Peyer's patch (tissue), 4 donors: ENCODE results near the gene ARHGEF19. TPM values are rescaled to one million over a fixed set of nuclear protein-coding genes. Genes with fewer than 3 reads are reported as not detected.

Source experiments
- DNase-seq, 3 donors: peaks; one replicate each; pipeline ENCODE4 v3.0.0-alpha.2; 2017 to 2019
- H3K27ac ChIP-seq, 4 donors: fragments of 200-600 bp; sonication (generic); one replicate each; pipeline ENCODE4 v1.5.1; 2016 to 2019
- H3K27me3 ChIP-seq, 2 donors: fragments of 200-600 bp; sonication (generic); one replicate each; pipeline ENCODE4 v1.5.1; 2019
- H3K36me3 ChIP-seq, 3 donors: fragments of 200-600 bp; sonication (generic); one replicate each; pipeline ENCODE4 v1.5.1; 2016 to 2019
- H3K4me1 ChIP-seq, 4 donors: fragments of 200-600 bp; sonication (generic); one replicate each; pipeline ENCODE4 v1.5.1; 2016 to 2019
- H3K4me3 ChIP-seq, 4 donors: fragments of 200-600 bp; sonication (generic); 1 replicate in 3 of 4; 2 replicates in 1 of 4; pipeline ENCODE4 v1.5.1; 2016 to 2019; ENCODE audit warnings: mild to moderate bottlenecking in 1 of 4
- H3K9me3 ChIP-seq, 4 donors: fragments of 200-600 bp; sonication (generic); one replicate each; pipeline ENCODE4 v1.5.1; 2016 to 2019; ENCODE audit warnings: mild to moderate bottlenecking in 1 of 4
- POLR2A ChIP-seq, 2 donors: fragments of 450-650 bp; IDR thresholded peaks; one replicate each; pipeline ENCODE4 v1.5.1; 2017; ENCODE audit warnings: antibody characterized with exemption in 2 of 2, mild to moderate bottlenecking in 2 of 2, moderate library complexity in 2 of 2
- total RNA-seq, 4 donors: library from RNA; depleted of rRNA; stranded (reverse); fragments of >200 nt; gene quantifications; one replicate each; pipeline ENCODE4 v1.1.0, GENCODE V29; 2016
- TF ChIP-seq, protein P1 (sequence below), 6 experiments: fragments of 450-650 bp in 4 of 6; fragments of 200-600 bp in 2 of 6; sonication (generic) in 1 of 6; IDR thresholded peaks; one replicate each; pipeline ENCODE4 v1.5.1; 2017 to 2019; ENCODE audit warnings: antibody characterized with exemption in 6 of 6, mild to moderate bottlenecking in 3 of 6, moderate library complexity in 1 of 6

Gene ARHGEF19
- total RNA-seq, 4 donors from 2014 or later, result 6.0 to 16.5 (median 7.3) TPM

DNA sequence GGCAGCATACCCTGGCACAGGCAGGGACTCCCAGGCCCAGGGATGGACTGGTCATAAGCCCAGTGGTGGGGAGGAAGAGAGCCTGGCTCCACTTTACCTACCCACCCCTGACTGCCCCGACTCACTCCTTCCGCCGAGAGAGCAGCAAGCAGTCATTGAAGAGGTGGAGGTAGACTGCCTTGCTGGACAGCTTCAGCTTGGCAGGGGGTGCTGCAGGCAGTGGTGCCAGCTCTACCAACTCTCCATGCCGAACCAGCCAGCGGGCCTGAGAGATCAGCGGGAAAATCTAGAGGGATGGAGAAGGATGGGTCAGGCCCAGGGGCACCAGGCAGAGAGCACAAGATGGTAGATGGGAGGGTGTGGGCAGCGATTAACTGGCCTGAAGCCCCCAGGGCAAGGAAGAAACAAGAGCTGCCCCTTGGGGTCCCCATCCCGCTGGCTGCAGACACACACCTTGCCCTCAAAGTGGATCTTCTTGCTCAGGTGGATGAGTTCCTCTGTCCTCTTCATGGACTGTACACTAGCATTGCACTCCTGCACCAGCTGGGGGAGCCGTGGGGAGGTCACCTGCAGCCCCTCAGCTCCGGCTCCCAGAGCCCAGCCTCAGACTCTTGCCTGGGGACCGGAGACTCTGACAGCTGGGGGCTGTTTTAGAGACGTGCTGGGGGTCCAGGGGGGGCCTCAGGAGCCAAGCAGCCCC is 7.7 kb downstream of the ARHGEF19 start:
- no peak overlapping the region for H3K27ac ChIP-seq
- no peaks in the 10 kb centered on the region for H3K27me3 ChIP-seq
- no peaks in the 10 kb centered on the region for H3K36me3 ChIP-seq
- TF ChIP-seq, protein P1, sequence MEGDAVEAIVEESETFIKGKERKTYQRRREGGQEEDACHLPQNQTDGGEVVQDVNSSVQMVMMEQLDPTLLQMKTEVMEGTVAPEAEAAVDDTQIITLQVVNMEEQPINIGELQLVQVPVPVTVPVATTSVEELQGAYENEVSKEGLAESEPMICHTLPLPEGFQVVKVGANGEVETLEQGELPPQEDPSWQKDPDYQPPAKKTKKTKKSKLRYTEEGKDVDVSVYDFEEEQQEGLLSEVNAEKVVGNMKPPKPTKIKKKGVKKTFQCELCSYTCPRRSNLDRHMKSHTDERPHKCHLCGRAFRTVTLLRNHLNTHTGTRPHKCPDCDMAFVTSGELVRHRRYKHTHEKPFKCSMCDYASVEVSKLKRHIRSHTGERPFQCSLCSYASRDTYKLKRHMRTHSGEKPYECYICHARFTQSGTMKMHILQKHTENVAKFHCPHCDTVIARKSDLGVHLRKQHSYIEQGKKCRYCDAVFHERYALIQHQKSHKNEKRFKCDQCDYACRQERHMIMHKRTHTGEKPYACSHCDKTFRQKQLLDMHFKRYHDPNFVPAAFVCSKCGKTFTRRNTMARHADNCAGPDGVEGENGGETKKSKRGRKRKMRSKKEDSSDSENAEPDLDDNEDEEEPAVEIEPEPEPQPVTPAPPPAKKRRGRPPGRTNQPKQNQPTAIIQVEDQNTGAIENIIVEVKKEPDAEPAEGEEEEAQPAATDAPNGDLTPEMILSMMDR (IDR thresholded peaks at IDR 0.05), result peak in 4 of 6 experiments; percentile 24 to 38 (median 27)
- TF ChIP-seq POLR2A (IDR thresholded peaks at IDR 0.05), result no peak
- peak in 2 of 3 donors; percentile 37 to 67 for DNase-seq
- H3K4me3 ChIP-seq, result no peak overlapping the region
- no peaks in the 10 kb centered on the region for H3K9me3 ChIP-seq
- H3K4me1 ChIP-seq, result peaks cover 0 to 11% (median 8%) of the 10 kb centered on the region in 4 donors

DNA sequence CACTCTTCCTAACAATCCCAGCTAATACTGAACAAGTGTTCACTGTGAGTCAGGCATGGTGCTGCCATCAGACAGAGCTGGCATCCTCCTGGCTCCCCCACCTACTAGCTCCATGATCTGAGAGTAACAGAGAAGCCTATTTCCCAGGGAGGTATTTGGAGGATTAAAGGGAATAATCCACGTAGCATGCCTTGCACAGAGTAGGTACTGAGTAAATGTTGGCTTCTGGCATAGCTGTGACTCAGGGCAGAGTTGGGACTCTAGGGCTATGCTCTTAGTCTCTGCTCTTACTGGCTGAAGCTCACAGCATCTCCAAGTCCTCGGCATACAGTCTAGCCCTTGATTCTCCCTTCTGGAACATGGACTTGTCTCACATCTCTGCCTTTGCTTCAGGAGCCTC is 8.2 kb downstream of the ARHGEF19 start:
- TF ChIP-seq, protein P1 (IDR thresholded peaks at IDR 0.05), result no peak
- TF ChIP-seq POLR2A (IDR thresholded peaks at IDR 0.05), result no peak
- H3K27ac ChIP-seq, result no peak overlapping the region
- no peak for DNase-seq
- no peaks in the 10 kb centered on the region for H3K36me3 ChIP-seq
- H3K4me3 ChIP-seq, result no peak overlapping the region
- H3K9me3 ChIP-seq, result no peaks in the 10 kb centered on the region
- H3K27me3 ChIP-seq, result no peaks in the 10 kb centered on the region
- peaks cover 0 to 11% (median 8%) of the 10 kb centered on the region in 4 donors for H3K4me1 ChIP-seq

DNA sequence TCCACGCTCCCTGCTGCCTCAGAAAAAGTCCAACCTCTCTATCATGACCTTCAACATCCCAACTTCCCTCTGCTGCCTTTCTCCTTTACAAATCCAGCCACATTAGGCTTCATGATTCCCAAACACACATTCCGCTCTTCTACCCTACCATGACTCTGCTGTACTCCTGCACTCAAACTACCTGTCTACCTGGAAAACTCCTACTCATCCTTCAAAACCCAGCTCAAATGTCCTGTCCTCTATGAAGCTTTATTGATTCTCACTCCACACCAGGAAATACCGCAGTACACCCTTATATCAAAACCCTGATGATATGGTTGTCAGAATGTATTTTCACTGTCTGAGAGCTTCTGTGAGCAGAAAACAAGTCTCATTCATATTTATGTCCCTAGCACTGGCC is 8.9 kb downstream of the ARHGEF19 start:
- no peak overlapping the region for H3K4me3 ChIP-seq
- TF ChIP-seq, protein P1 (IDR thresholded peaks at IDR 0.05), result no peak
- no peak for DNase-seq
- no peaks in the 10 kb centered on the region for H3K36me3 ChIP-seq
- no peak overlapping the region for H3K27ac ChIP-seq
- no peaks in the 10 kb centered on the region for H3K9me3 ChIP-seq
- peaks cover 0 to 11% (median 8%) of the 10 kb centered on the region in 4 donors for H3K4me1 ChIP-seq
- no peaks in the 10 kb centered on the region for H3K27me3 ChIP-seq

DNA sequence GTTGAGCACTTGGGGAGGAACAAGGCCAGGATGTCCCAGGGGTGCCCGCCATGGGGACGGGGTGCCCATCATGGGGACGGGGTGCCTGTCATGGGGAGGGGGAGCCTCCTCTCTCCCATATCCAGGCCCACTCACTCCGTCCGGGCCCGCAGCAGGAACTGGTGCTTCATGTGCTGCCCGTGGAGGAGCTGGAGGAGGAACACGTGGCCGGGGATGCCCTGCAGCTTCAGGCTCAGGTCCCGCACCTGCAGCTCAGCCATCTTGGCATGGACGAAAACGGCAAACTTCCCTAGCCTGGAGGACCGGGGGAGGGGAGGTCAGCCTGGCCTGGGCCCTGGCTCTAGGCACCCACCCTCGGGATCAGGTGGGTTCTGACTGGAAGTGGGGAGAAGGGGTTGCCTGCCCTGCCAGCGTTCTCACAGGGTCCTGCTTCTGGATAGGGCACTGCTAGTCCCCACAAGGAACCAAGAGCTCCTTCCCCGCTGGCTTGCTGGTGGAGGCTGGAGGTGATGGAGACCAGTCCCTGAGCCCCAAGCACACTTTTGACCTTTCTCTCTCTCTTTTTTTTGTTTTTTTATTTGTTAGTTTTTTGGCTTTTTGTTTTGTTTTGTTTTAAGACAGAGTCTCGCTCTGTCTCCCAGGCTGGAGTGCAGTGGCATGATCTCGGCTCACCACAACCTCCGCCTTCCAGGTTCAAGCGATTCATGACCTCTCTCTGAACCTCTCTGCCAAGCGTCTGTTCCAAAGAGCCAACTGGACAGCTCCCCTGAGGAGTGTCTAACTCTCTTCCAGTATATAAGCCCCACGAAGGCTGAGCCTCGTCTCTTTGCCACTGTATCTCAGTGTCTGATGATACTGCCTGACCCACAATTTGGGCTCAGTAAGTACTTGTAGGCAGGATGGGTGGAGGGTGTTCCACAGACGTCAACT is 9.9 kb downstream of the ARHGEF19 start:
- H3K36me3 ChIP-seq, result no peaks in the 10 kb centered on the region
- DNase-seq, result no peak
- H3K9me3 ChIP-seq, result no peaks in the 10 kb centered on the region
- no peaks in the 10 kb centered on the region for H3K27me3 ChIP-seq
- no peak overlapping the region for H3K4me3 ChIP-seq
- no peak overlapping the region for H3K27ac ChIP-seq
- H3K4me1 ChIP-seq, result peaks cover 0 to 10% (median 8%) of the 10 kb centered on the region in 4 donors
- no peak for TF ChIP-seq POLR2A (IDR thresholded peaks at IDR 0.05)

GRCh38 chr1:16199700-16200099 is 12.8 kb downstream of the ARHGEF19 start:
- Histone ChIP-seq H3K4me1 (no peaks in the 10 kb centered on the region), H3K27ac (no peak overlapping the region), H3K27me3 (no peaks in the 10 kb centered on the region), H3K36me3 (no peaks in the 10 kb centered on the region), H3K4me3 (no peak overlapping the region), H3K9me3 (no peaks in the 10 kb centered on the region)
- no peak for TF ChIP-seq POLR2A (IDR thresholded peaks at IDR 0.05)
- TF ChIP-seq, protein P1 (IDR thresholded peaks at IDR 0.05), result no peak
- DNase-seq, result no peak

DNA sequence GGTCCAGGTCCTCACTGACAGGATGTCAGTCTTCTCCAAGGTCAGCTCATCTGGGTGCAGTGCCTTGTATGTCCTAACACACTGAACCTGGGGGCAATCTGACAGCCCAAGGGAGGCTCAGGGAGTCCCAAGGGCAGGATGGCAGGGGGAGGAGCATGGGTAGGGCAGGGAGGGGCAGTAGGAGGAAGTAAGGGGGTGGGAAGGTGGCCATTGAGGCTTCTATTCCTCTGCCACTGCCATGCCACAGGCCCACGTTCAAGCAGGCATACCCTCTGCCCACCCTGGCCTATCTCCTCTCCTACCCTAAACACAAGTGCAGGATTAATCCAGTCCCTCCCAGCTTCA is 13.3 kb downstream of the ARHGEF19 start:
- Histone ChIP-seq H3K4me3 (no peak overlapping the region), H3K4me1 (no peaks in the 10 kb centered on the region), H3K36me3 (no peaks in the 10 kb centered on the region), H3K9me3 (no peaks in the 10 kb centered on the region), H3K27me3 (no peaks in the 10 kb centered on the region), H3K27ac (no peak overlapping the region)
- peak in 1 of 3 donors; percentile 67 for DNase-seq
- no peak for TF ChIP-seq POLR2A (IDR thresholded peaks at IDR 0.05)
- TF ChIP-seq, protein P1 (IDR thresholded peaks at IDR 0.05), result no peak
